ENCODE data around the gene ADGRB2. TPM values are rescaled to one million over a fixed set of nuclear protein-coding genes. Genes with fewer than 3 reads are reported as not detected.

Gene ADGRB2
- total RNA-seq, 4 donors from 2014 or later, result 1.6 to 10.5 (median 4.1) TPM

DNA sequence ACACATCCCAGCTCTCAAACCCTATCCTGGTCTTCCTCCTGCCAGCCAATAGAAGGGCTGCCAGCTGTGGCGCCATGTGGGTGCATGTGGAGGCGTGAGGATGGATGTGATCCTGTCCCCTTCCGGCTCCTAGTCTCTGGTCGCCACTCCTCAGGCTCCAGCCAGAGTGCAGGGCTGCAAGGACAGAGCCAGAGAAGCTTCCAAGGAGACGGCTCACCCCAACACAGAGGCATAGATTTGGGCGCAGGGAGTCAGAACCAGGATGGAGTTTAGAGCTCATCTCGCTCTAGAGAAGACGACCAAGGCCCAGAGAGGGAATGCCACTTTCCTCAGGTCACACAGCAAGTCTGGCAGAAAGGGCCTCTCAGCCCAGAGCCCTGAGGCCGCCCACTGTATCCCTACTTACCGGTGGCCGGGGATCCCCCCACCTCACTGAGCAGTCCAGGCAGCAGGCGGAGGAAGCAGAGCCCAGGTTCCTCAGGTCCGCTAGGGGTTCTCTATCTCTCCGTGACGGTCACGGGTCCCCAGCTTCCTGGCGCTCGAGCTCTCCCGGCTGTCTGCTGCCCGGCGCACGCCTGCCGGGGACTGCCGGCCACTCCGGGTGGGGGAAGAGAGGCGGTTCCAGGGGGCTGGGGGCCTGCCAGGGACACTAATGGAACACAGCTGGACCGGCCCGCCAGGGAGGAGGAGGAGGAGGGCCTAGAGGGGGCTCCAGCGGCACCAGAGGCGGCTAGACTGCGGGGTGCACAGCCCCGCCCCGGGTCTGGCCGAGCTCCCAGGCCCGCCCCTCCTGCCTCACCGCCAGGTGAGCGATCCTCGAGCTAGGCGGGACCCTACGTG, 60.5 kb downstream of the ADGRB2 start, which contains the start of gene COL16A1:
TSS of gene COL16A1 (minus strand) at position 587 of the 840 bp plus-strand sequence. CDS start 1,824 bp downstream, outside the sequence.
- peaks cover 7 to 77% (median 63%) of the 10 kb centered on the region in 4 donors for H3K4me1 ChIP-seq
- DNase-seq (ENCODE audit: low spot score in 2 of 2), result peak; percentile 55 to 66
- H3K9me3 ChIP-seq, result no peaks in the 10 kb centered on the region
- TF ChIP-seq EP300 (IDR thresholded peaks at IDR 0.05), result peak in 1 of 2 donors; percentile 63
- peak; percentile 25 to 57 for TF ChIP-seq POLR2A (IDR thresholded peaks at IDR 0.05)
- TF ChIP-seq, protein P1, sequence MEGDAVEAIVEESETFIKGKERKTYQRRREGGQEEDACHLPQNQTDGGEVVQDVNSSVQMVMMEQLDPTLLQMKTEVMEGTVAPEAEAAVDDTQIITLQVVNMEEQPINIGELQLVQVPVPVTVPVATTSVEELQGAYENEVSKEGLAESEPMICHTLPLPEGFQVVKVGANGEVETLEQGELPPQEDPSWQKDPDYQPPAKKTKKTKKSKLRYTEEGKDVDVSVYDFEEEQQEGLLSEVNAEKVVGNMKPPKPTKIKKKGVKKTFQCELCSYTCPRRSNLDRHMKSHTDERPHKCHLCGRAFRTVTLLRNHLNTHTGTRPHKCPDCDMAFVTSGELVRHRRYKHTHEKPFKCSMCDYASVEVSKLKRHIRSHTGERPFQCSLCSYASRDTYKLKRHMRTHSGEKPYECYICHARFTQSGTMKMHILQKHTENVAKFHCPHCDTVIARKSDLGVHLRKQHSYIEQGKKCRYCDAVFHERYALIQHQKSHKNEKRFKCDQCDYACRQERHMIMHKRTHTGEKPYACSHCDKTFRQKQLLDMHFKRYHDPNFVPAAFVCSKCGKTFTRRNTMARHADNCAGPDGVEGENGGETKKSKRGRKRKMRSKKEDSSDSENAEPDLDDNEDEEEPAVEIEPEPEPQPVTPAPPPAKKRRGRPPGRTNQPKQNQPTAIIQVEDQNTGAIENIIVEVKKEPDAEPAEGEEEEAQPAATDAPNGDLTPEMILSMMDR (IDR thresholded peaks at IDR 0.05), result peak in 1 of 5 experiments; percentile 37
- no peaks in the 10 kb centered on the region for H3K27me3 ChIP-seq
- 9 to 16% methylated on average over 17 to 40 of the region's 40 CpGs for WGBS, 2 donors
- peak within 1 kb of the TSS; percentile 74 to 89 (median 84) for H3K27ac ChIP-seq
- no peaks in the 10 kb centered on the region for H3K36me3 ChIP-seq
- H3K4me3 ChIP-seq, result peak within 1 kb of the TSS; percentile 32 to 47 (median 35)

DNA sequence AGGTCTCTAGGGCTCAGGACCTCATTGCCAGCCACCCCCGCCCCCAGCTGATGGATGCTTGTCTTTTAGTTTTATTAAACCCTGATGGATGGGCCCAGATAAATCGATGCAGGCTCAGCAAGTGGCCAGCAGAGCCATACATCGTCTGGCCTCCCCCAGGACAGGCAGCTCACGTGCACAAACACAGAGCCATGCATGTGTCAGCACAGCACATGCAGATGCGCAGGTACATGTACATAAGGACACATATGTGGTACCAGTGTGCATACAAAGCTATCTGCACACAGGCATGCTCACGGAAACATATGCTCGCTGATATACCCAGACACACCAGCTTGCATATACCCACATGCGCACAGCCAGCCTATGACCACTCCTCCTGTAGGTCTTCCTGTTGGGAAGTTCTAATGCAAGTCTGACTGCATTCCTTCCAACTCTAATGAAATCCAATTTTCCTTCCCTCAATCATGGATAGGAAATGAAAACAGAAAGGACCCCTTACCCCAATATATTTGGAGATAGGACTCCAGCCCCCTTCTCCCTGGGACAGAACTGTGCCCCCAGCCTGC, 61.2 kb downstream of the ADGRB2 start:
- Histone ChIP-seq H3K4me1 (peaks cover 7 to 84% (median 67%) of the 10 kb centered on the region in 4 donors), H3K27ac (peak overlapping the region; percentile 74 to 89 (median 84)), H3K9me3 (no peaks in the 10 kb centered on the region), H3K36me3 (no peaks in the 10 kb centered on the region), H3K27me3 (no peaks in the 10 kb centered on the region), H3K4me3 (peak overlapping the region; percentile 32 to 47 (median 35))
- WGBS, 2 donors, result 58 to 65% methylated on average over 7 to 8 of the region's 8 CpGs
- no peak for DNase-seq (ENCODE audit: low spot score in 2 of 2)
- TF ChIP-seq EP300 (IDR thresholded peaks at IDR 0.05) (no peak), POLR2A (IDR thresholded peaks at IDR 0.05) (no peak)
- TF ChIP-seq, protein P1 (IDR thresholded peaks at IDR 0.05), result no peak

DNA sequence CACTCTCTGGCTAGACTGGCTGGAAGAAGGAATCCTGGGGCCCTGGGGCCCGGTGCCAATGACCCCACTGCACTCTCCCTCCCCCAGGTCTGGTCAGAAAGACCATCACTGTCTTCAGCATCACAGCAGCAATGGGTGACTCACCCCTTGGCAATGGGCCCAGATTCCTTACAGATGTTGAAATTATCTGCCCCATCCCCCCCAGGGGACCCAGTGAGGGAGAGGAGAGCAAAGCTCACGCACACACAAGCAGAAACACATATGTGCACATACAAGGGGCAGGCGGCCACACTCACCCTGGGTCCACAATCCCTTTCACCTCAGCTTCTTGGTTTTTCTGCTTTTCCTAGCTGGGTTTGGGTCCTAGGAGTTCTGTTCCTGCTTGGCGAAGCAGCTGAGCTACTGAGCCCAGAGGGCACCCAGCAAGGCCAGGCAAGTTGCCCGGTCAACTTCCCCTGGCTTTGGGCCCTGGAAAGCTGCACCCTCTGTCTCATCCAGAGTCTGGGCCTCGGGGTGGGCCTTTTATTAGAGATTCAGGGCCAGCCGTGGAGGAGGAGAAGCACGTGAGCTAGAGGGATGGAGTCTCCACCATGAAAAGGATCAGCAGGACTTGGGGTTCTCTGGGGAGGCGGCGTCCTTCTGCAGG, 62.9 kb downstream of the ADGRB2 start:
- peak; percentile 98 to 99 for DNase-seq (ENCODE audit: low spot score in 2 of 2)
- TF ChIP-seq, protein P1 (IDR thresholded peaks at IDR 0.05), result no peak
- TF ChIP-seq EP300 (IDR thresholded peaks at IDR 0.05) (peak in 1 of 2 donors; percentile 95), POLR2A (IDR thresholded peaks at IDR 0.05) (no peak)
- H3K27me3 ChIP-seq, result no peaks in the 10 kb centered on the region
- peak overlapping the region; percentile 47 to 89 (median 84) for H3K27ac ChIP-seq
- WGBS, 2 donors, result 11 to 22% methylated on average over 9 to 10 of the region's 10 CpGs
- peaks cover 0 to 9% (median 0%) of the 10 kb centered on the region in 3 donors for H3K36me3 ChIP-seq
- H3K4me3 ChIP-seq, result peak overlapping the region in 1 of 4 donors; percentile 47
- H3K9me3 ChIP-seq, result no peaks in the 10 kb centered on the region
- peaks cover 7 to 96% (median 80%) of the 10 kb centered on the region in 4 donors for H3K4me1 ChIP-seq

DNA sequence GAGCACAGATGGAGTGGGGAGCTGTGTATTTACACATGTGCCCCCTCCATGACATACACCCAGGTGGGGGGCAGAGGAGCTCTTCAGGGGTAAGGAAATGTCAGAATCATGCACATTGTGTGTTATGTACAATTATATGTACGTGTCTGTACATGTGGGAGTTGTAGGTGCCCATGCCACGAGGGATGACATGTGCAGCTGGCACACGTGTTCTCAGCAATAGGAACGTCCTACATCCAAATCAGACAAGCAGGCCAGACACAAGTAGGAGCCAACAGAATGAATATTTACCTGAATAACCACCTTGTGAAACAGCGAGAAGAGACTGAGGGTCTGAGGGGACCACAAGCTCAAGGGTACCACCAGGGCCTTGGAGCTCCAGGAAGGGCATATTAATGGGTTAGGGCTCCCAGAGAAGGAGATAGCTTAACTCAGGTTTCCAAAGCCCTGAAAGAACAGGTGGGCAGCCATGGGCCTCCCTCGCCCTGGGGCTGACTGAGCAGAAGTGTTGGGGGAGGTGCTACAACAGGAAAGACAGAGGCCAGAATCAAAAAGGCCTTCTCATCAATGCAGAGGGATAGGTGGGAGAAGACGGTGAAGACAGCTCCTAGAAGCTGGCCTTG, 63.6 kb downstream of the ADGRB2 start:
- no peak for DNase-seq (ENCODE audit: low spot score in 2 of 2)
- Histone ChIP-seq H3K4me3 (peak overlapping the region in 1 of 4 donors; percentile 47), H3K27ac (peak overlapping the region; percentile 47 to 89 (median 84)), H3K9me3 (no peaks in the 10 kb centered on the region), H3K4me1 (peaks cover 7 to 99% (median 81%) of the 10 kb centered on the region in 4 donors), H3K36me3 (peaks cover 0 to 9% (median 0%) of the 10 kb centered on the region in 3 donors), H3K27me3 (no peaks in the 10 kb centered on the region)
- no peak for TF ChIP-seq EP300 (IDR thresholded peaks at IDR 0.05)
- TF ChIP-seq POLR2A (IDR thresholded peaks at IDR 0.05), result no peak
- TF ChIP-seq, protein P1 (IDR thresholded peaks at IDR 0.05), result no peak
- 32 to 33% methylated on average over 7 of the region's 7 CpGs for WGBS, 2 donors
